Hematopoietic multipotent progenitor cell treated with erythropoietin and hydrocortisone succinate and interleukin-3 and kit ligand, for 6 days (in vitro differentiated cells): ENCODE measurements around the gene TRIM60.
A peak's percentile ranks its signal among the peaks of the same experiment; 100 is the strongest.
"Not testable (repeated sequence)": the region's sequence is repeated elsewhere in the genome, so short reads cannot be mapped to it uniquely, and the experiment has no call there.

Source experiments
- DNase-seq: peaks from one replicate; pipeline ENCODE4 v3.0.0-alpha.2; 2015

Gene TRIM60

GRCh38 chr4:165031436-165032211, at the start of gene TRIM60:
TRIM60 (plus strand) TSS chr4:165031999; CDS start chr4:165040073, 8,074 bp downstream.
- DNase-seq = no peak

DNA sequence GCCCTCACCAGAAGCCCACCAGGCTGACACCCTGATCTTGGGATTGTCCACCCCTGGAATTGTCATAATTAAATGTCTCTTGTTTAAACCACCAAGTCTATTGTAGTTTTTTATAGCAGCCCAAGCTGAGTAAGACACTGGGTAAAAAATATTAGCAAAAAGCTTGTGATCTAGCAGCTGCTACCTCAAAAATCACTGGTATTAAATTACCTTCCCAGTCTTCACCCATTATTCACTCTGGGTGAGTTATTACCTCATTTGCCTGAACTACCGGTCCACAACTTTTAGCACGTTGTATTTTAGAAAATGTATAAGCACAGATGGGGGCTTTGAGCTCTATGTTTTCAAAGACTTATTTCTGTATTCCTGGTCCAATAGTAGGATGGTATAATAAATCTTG, 42.3 kb upstream of the TRIM60 start:
- no peak for DNase-seq

GRCh38 chr4:164990786-164991185, 41.0 kb upstream of the TRIM60 start:
- not testable (repeated sequence) for DNase-seq

GRCh38 chr4:164996123-164996522, 35.7 kb upstream of the TRIM60 start:
- DNase-seq = not testable (repeated sequence)

DNA sequence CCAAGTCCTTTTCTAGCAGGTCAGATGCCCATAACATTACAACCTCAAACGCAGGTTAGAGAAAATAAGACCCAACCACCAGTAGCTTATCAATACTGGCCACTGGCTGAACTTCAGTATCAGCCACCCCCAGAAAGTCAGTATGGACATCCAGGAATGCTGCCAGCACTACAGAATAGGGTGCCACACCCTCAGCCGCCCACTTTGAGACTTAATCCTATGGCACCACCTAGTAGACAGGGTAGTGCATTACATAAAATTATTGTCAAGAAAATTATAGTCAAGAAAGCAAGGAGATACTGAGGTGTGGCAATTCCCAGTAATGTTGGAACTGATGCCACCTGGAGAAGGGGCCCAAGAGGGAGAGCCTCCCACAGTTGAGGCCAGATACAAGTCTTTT, 34.5 kb upstream of the TRIM60 start:
- DNase-seq = peak; percentile 91

GRCh38 chr4:164997941-164998340, 33.9 kb upstream of the TRIM60 start:
- no peak for DNase-seq

DNA sequence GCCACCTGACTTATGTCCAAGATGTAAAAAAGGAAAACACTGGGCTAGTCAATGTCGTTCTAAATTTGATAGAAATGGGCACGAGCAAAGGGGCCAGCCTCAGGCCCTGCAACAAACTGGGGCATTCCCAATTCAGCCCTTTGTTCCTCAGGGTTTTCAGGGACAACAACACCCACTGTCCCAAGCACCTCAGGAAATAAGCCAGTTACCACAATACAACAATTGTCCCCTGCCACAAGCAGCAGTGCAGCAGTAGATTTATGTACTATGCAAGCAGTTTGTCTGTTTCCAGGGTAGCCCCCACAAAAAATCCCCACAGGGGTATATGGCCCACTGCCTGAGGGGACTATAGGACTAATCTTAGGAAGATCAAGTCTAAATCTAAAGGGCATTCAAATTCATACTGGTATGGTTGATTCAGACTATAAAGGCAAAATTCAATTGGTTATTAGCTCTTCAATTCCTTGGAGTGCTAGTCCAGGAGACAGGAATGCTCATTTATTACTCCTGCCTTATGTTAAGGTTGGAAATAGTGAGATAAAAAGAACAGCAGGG, 33.2 kb upstream of the TRIM60 start:
- DNase-seq = not testable (repeated sequence)

- DNase-seq = not testable (repeated sequence)
Measured at GRCh38 chr4:165001957-165002356, 29.8 kb upstream of the TRIM60 start.

DNA sequence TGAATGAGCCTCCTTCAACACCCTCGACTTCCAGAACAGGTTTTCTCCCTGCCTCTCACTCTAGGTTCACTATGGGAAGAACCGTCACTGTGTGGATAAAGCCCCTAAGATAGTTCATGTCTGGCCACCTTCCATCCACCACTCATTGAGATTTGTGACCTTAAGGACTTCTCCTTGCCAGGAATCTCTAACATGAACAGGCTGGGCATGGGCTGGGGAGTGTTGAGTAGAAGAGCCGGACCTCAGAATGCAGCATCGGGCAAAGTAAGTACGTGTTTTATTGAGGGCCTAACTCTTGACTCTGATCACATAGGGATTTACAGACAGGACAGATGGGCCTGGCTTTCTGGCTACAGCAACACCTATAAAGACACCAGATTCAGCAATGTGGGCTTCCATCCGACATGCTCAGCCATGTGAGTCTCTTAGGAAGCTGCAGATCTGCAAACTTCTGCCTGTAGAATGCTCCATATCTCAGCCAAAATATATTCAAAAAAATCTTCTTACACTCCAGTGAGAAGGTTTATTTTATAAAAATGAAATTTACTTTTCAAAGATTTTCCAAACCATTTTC, 26.4 kb upstream of the TRIM60 start:
- DNase-seq = no peak

DNA sequence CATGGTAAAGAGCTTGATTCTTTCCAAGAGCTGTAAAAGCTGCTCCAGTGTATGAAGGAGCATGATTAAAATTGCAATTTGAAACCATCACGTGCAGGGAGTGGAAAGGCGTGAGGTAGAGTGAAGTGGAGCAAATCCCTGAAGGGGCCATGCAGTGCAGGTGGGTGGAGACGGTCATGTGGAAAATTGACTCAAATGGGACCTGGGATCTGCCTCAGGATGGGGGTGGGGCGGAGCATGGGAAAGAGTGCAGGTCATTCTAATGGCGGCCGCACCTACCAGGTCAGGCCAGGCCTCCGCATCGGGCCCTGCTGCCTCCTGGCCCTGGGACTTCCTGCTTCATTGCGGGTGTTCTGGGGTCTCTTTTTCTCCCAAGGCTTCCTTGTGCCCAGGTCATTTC, 25.3 kb upstream of the TRIM60 start:
- DNase-seq = no peak

DNA sequence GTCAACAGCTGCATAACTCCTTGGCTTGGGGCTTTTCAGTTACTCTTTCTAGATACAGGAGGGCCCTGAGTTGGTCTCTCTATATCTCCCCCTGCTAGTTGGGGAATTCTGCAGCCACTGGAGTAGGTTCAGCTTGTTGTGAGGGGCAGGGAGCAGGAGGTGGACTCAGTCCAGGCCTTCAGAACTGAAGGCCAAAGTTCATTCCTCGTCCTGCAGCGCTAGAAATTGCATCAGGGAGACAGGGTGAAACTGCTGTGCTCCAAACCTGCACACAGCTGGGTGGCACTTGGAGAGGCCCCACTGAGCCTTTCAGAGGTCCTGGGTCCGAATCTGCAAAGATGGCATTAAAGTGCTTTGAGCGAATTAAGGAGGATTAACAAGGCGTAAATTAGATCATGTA, 24.9 kb upstream of the TRIM60 start:
- DNase-seq = no peak

- no peak for DNase-seq
Measured at GRCh38 chr4:165009493-165010227, 22.1 kb upstream of the TRIM60 start.

- DNase-seq = no peak
Measured at GRCh38 chr4:165010487-165010886, 21.3 kb upstream of the TRIM60 start.

GRCh38 chr4:165010991-165011390, 20.8 kb upstream of the TRIM60 start:
- DNase-seq = no peak

GRCh38 chr4:165011403-165011802, 20.4 kb upstream of the TRIM60 start:
- DNase-seq = no peak

DNA sequence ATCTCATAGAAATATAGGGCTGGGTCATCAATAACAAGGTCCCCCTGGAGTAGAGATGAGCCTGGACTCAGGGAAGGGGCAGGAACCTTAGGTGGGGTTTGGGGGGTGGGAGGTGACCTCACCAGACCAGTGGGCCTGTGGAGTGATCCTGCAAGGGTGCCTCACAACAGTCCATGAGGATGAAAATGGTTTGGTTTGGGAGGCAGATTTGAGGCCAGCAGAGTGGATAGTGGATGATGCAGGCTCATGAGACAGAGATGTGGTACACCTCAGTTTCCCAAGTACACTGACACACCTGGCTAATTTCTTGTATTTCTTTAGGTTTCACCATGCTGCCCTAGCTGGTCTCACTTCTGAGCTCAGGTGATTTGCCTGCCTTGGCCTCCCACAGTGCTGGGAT, 18.1 kb upstream of the TRIM60 start:
- no peak for DNase-seq

DNA sequence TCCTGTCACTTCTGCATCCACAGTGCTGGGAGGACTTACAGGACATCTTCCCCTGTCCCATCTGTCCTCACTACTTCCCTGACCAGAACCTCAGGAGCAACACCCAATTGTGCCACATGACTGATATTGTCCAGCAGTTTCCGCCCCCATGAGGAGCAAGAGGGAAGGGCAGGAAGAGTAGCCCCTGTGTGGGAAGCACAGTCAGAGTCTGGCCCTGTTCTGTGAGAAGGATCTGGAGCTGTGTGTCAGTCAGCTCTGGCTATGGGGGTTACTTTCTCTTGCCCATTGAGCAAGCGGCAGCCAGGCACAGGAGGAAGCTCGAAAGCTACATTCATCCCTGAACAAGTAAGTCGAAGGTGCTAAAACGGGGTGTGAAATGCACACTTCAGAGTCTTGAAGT, 14.8 kb upstream of the TRIM60 start:
- no peak for DNase-seq

GRCh38 chr4:165019995-165020394, 11.8 kb upstream of the TRIM60 start:
- DNase-seq = not testable (repeated sequence)

DNA sequence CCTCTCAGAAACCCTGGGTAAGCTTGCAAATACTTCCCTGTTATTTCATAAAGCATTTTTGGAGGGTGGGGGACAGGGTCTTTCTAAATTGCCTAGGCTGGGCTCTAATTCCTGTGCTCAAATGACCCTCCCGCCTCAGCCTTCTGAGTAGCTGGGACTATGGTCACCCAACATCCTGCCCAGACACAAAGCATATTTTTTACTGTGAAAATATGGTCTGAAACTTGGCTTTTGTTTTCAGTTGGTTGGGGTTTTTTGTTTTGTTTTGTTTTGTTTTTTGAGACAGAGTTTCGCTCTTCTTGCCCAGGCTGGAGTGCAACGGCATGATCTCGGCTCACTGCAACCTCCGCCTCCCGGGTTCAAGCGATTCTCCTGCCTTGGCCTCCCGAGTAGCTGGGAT, 6.0 kb upstream of the TRIM60 start:
- not testable (repeated sequence) for DNase-seq

DNA sequence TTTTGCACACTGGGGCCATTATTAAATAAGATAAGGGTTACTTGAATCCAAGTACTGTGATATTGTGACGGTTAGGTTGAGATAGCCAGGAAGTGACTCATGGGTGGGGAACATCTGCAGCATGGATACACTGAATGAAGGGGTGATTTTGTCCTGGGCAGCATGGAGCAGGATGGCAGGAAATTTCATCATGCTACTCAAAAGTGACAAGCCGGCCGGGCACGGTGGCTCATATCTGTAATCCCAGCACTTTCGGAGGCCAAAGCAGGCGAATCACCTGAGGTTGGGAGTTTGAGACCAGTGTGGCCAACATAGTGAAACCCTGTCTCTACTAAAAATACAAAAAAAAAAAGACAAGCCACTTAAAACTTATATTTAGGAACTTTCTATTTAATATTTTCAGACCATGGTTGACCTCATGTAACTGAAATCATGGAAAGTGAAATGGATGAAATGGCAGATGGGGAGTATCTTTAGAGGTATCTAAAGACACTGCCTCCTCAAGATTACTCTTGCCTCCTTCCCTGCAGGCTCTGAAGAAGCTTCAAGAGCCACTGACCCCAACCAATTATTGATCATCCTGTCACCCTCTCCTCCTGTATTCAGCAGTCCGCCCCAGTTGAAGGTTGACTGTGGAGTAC, 3.9 kb upstream of the TRIM60 start:
- DNase-seq = no peak

GRCh38 chr4:165048170-165048569, 16.4 kb downstream of the TRIM60 start:
- no peak for DNase-seq

DNA sequence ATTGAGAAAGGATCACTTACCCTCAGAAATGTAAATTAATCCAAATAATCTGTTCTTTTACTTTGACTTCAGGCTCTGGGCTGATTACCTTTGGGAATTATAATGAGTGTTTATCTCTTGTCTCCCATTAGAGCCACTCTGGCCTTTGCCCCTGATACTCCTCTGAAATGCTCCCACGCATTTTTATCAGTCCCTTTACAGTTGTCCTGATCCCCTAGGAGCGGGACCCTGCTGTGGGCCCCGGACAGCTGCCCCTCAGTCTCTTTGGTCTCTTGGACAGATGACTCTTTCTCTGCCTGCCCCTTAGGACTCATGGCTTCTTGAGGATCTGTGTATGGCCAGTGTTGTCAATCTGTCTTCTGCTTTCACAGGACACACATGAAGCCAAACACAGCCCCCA, 20.8 kb downstream of the TRIM60 start:
- no peak for DNase-seq

DNA sequence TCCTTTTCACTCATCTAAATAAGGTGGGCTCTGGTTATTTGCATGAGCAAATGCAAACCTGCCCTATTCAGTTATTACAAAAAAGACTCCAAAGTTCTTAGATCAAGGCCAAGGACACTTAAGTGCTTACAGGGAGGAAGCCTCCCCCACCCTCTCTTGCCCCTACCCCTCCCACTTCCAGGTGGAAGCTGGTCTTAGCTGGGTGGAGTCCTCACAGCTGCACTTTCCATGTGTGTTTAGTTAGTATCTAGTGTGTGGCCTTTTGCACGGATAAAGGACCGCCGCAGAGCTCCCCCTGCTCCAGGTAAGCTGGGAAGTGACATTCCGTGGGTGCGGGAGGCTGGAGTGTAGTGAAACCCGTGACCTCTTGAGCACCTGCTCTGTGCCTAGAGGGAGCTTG, 21.8 kb downstream of the TRIM60 start, which contains the start of gene TRIM75:
TRIM75 (plus strand) TSS at position 222 of the 400 bp plus-strand sequence. CDS start 5,282 bp downstream, outside the sequence.
- DNase-seq = no peak
